Adrenal gland (tissue), 12 donors: Measurements from ENCODE around the gene CMTR1. TPM values are rescaled to one million over a fixed set of nuclear protein-coding genes. Genes with fewer than 3 reads are reported as not detected.

Experiments used
- DNase-seq, 7 donors: peaks; one replicate each; pipeline ENCODE4 v3.0.0-alpha.2; 2019 to 2020
- H3K27ac ChIP-seq, 5 donors: fragments of 200-600 bp; sonication (generic) in 4 of 5; 1 replicate in 3 of 5; 2 replicates in 2 of 5; pipeline versions ENCODE4 v1.5.1 to v1.8.0; 2016 to 2020; ENCODE audit warnings: mild to moderate bottlenecking in 1 of 5
- H3K27me3 ChIP-seq: fragments of 200-600 bp; 2 replicates; pipeline ENCODE4 v1.8.0; 2021
- H3K36me3 ChIP-seq, 2 donors: fragments of 200-600 bp; replicated peaks in 1 of 2; 1 replicate in 1 of 2; 2 replicates in 1 of 2; pipeline versions ENCODE4 v1.5.1 to v1.8.0; 2018 to 2022
- H3K4me1 ChIP-seq, 2 donors: fragments of 200-600 bp; replicated peaks in 1 of 2; 1 replicate in 1 of 2; 2 replicates in 1 of 2; pipeline versions ENCODE4 v1.5.1 to v1.8.0; 2018 to 2021
- H3K4me3 ChIP-seq, 4 donors: fragments of 200-600 bp; sonication (generic) in 3 of 4; one replicate each; pipeline ENCODE4 v1.5.1; 2016 to 2018
- H3K9me3 ChIP-seq, 3 donors: fragments of 200-600 bp; sonication (generic) in 1 of 3; replicated peaks in 1 of 3; 1 replicate in 2 of 3; 2 replicates in 1 of 3; pipeline versions ENCODE4 v1.5.1 to v1.8.0; 2016 to 2021
- CTCF ChIP-seq, 6 experiments: fragments of 450-650 bp in 4 of 6; fragments of 200-600 bp in 2 of 6; sonication (generic) in 1 of 6; IDR thresholded peaks; 1 replicate in 5 of 6; 2 replicates in 1 of 6; pipeline versions ENCODE4 v1.5.1 to v1.8.0; 2016 to 2021; ENCODE audit warnings: antibody characterized with exemption in 6 of 6, mild to moderate bottlenecking in 2 of 6, moderate library complexity in 1 of 6
- POLR2A ChIP-seq, 2 donors: fragments of 450-650 bp; IDR thresholded peaks; one replicate each; pipeline ENCODE4 v1.6.1; 2017; ENCODE audit warnings: antibody characterized with exemption in 2 of 2, mild to moderate bottlenecking in 2 of 2, moderate library complexity in 1 of 2
- WGBS, 4 donors: extraction: QIAGEN DNeasy Blood & Tissue Kit in 2 of 4; methylation state at CpG; one replicate each; pipeline versions ENCODE4 v1.1.5 to v1.1.7; 2013 to 2017; 5-methylcytosine and 5-hydroxymethylcytosine counted together
- intact Hi-C, 2 donors: fragments of 100-400 bp; cut with DNase I; formaldehyde crosslinking; loops; one replicate each; pipeline versions ENCODE4 v1.14.1 to v1.15.0; 2022 to 2023
- polyA plus RNA-seq, 3 donors: library from polyadenylated mRNA; stranded (reverse); fragments of 200-250 nt in 2 of 3; fragments of 350-450 nt in 1 of 3; fragmentation: Illumina TruSeq in 1 of 3; extraction: RNeasy Lipid Tissue Mini Kit (QIAGEN cat#74804) in 1 of 3; gene quantifications; one replicate each; pipeline ENCODE4 v1.2.3, GENCODE V29; 2013 to 2014
- total RNA-seq, 9 donors: library from RNA; depleted of rRNA in 4 of 9; stranded (reverse); fragments of >200 nt in 4 of 9; fragments of 120-200 nt in 1 of 9; fragmentation: NEBNext Ultra II Directional in 1 of 9; extraction: Animal tissue kit (Norgen Biotek cat#: 25700) in 1 of 9; gene quantifications; one replicate each; pipeline versions ENCODE4 v1.1.0 to v1.2.4, GENCODE V29; 2013 to 2023
- donor health status: healthy with polysubstance abuse.
- donor health status: Bipolar disorder and iron deficiency.
- donor health status: DM: yes; HTN: yes; CAD: no.
- donor health status: DM: no; HTN: no; CAD: no.
- donor health status: DM: no; HTN: no; CAD: no.
- donor health status: DM: yes; HTN: yes; CAD: no.

Gene CMTR1
- total and polyA plus RNA-seq, 12 donors = 21.0 to 48.1 (median 31.9) TPM

- WGBS, 4 donors = 88 to 97% (median 96%) methylated on average over 3 of the region's 3 CpGs
- Histone ChIP-seq H3K9me3 (no peaks in the 10 kb centered on the region), H3K27ac (no peak overlapping the region), H3K27me3 (no peaks in the 10 kb centered on the region), H3K4me3 (no peak overlapping the region), H3K4me1 (peaks cover 0 to 8% of the 10 kb centered on the region in 2 donors), H3K36me3 (peaks cover 0 to 70% of the 10 kb centered on the region in 2 donors)
- intact Hi-C loops = no loop called here
- TF ChIP-seq POLR2A (IDR thresholded peaks at IDR 0.05) = no peak
- no peak for DNase-seq
Measured at GRCh38 chr6:37452522-37452921, 19.5 kb downstream of the CMTR1 start.

- DNase-seq = no peak
- 86 to 90% (median 87%) methylated on average over 8 of the region's 8 CpGs for WGBS, 4 donors
Measured at GRCh38 chr6:37454420-37455140, 21.6 kb downstream of the CMTR1 start.

GRCh38 chr6:37456126-37456525, 23.1 kb downstream of the CMTR1 start:
- Histone ChIP-seq H3K4me1 (peaks cover 0 to 8% of the 10 kb centered on the region in 2 donors), H3K9me3 (no peaks in the 10 kb centered on the region), H3K36me3 (peaks cover 0 to 74% of the 10 kb centered on the region in 2 donors), H3K27ac (no peak overlapping the region), H3K4me3 (no peak overlapping the region), H3K27me3 (no peaks in the 10 kb centered on the region)
- DNase-seq = no peak
- TF ChIP-seq POLR2A (IDR thresholded peaks at IDR 0.05) (no peak), CTCF (IDR thresholded peaks at IDR 0.05) (no peak)
- WGBS, 4 donors = 88 to 96% (median 91%) methylated on average over 6 of the region's 6 CpGs
- intact Hi-C loops = no loop called here

More at GRCh38 chr6:37454420-37455140, 21.6 kb downstream of the CMTR1 start:
- Histone ChIP-seq H3K4me1 (peaks cover 0 to 8% of the 10 kb centered on the region in 2 donors), H3K27me3 (no peaks in the 10 kb centered on the region), H3K9me3 (no peaks in the 10 kb centered on the region), H3K36me3 (peaks cover 0 to 74% of the 10 kb centered on the region in 2 donors), H3K4me3 (no peak overlapping the region), H3K27ac (peak overlapping the region in 1 of 5 donors; percentile 41)
- intact Hi-C loops = no loop called here
- TF ChIP-seq CTCF (IDR thresholded peaks at IDR 0.05) (no peak), POLR2A (IDR thresholded peaks at IDR 0.05) (no peak)

- H3K36me3 ChIP-seq = peaks cover 0 to 74% of the 10 kb centered on the region in 2 donors
- H3K9me3 ChIP-seq = no peaks in the 10 kb centered on the region
- no peaks in the 10 kb centered on the region for H3K27me3 ChIP-seq
- TF ChIP-seq POLR2A (IDR thresholded peaks at IDR 0.05) (no peak), CTCF (IDR thresholded peaks at IDR 0.05) (no peak)
- peak in 6 of 7 donors; percentile 38 to 71 (median 54) for DNase-seq
- peaks cover 0 to 8% of the 10 kb centered on the region in 2 donors for H3K4me1 ChIP-seq
- H3K27ac ChIP-seq = peak overlapping the region in 1 of 5 donors; percentile 1
- H3K4me3 ChIP-seq = no peak overlapping the region
- intact Hi-C loops = no loop called here
- 38 to 57% (median 45%) methylated on average over 6 of the region's 6 CpGs for WGBS, 4 donors
Measured at GRCh38 chr6:37456816-37457560, 24.0 kb downstream of the CMTR1 start.
